ENCODE measurements around the gene ZCCHC14. TPM values are rescaled to one million over a fixed set of nuclear protein-coding genes. Genes with fewer than 3 reads are reported as not detected.

The ZCCHC14 gene
- total RNA-seq, 2 donors from 2014 or later = 18.9 to 54.4 TPM

GRCh38 chr16:87468550-87468949 lies 24.3 kb downstream of the ZCCHC14 start:
- no peaks in the 10 kb centered on the region for H3K36me3 ChIP-seq (replicated peaks in 1 of 2; ENCODE audit: insufficient read depth in 1 of 2, low read depth in 2 of 2)

GRCh38 chr16:87466975-87467501 lies 25.8 kb downstream of the ZCCHC14 start:
- DNase-seq (no peak), ATAC-seq (no peak)
- Histone ChIP-seq H3K4me3 (no peak overlapping the region), H3K27ac (peak overlapping the region in 2 of 4 donors; percentile 27 to 91), H3K4me1 (peaks cover 47% of the 10 kb centered on the region), H3K9me3 (no peaks in the 10 kb centered on the region), H3K36me3 (replicated peaks in 1 of 2; ENCODE audit: insufficient read depth in 1 of 2, low read depth in 2 of 2) (no peaks in the 10 kb centered on the region), H3K27me3 (no peaks in the 10 kb centered on the region)
- intact Hi-C loops (cut with DNase I) = no loop called here
- TF ChIP-seq CTCF (IDR thresholded peaks at IDR 0.05) (no peak), POLR2A (IDR thresholded peaks at IDR 0.05) (no peak)
- 81 to 88% methylated on average over 8 of the region's 8 CpGs for WGBS, 2 donors

More at GRCh38 chr16:87468550-87468949, 24.3 kb downstream of the ZCCHC14 start:
- H3K27me3 ChIP-seq = no peaks in the 10 kb centered on the region
- no peak for ATAC-seq
- peaks cover 44% of the 10 kb centered on the region for H3K4me1 ChIP-seq
- intact Hi-C loops (cut with DNase I) = no loop called here
- DNase-seq = no peak
- H3K9me3 ChIP-seq = no peaks in the 10 kb centered on the region
- no peak overlapping the region for H3K4me3 ChIP-seq
- WGBS, 2 donors = 78 to 80% methylated on average over 8 of the region's 8 CpGs
- TF ChIP-seq CTCF (IDR thresholded peaks at IDR 0.05) = no peak
- TF ChIP-seq POLR2A (IDR thresholded peaks at IDR 0.05) = no peak
- no peak overlapping the region for H3K27ac ChIP-seq

GRCh38 chr16:87465879-87466278 lies 26.9 kb downstream of the ZCCHC14 start:
- TF ChIP-seq CTCF (IDR thresholded peaks at IDR 0.05) = no peak
- TF ChIP-seq POLR2A (IDR thresholded peaks at IDR 0.05) = no peak
- Histone ChIP-seq H3K4me1 (peaks cover 52% of the 10 kb centered on the region), H3K4me3 (no peak overlapping the region), H3K9me3 (no peaks in the 10 kb centered on the region), H3K27me3 (no peaks in the 10 kb centered on the region), H3K36me3 (replicated peaks in 1 of 2; ENCODE audit: insufficient read depth in 1 of 2, low read depth in 2 of 2) (no peaks in the 10 kb centered on the region), H3K27ac (peak overlapping the region in 3 of 4 donors; percentile 90 to 93 (median 91))
- ATAC-seq = no peak
- intact Hi-C loops (cut with DNase I) = no loop called here
- no peak for DNase-seq
- 82 to 87% methylated on average over 15 of the region's 15 CpGs for WGBS, 2 donors

- no peaks in the 10 kb centered on the region for H3K9me3 ChIP-seq
- no peaks in the 10 kb centered on the region for H3K27me3 ChIP-seq
- H3K4me3 ChIP-seq = no peak overlapping the region
- peaks cover 52% of the 10 kb centered on the region for H3K4me1 ChIP-seq
- no peaks in the 10 kb centered on the region for H3K36me3 ChIP-seq (replicated peaks in 1 of 2; ENCODE audit: insufficient read depth in 1 of 2, low read depth in 2 of 2)
- peak; percentile 82 to 94 (median 93) for DNase-seq
- WGBS, 2 donors = 3 to 11% methylated on average over 8 of the region's 8 CpGs
- intact Hi-C loops (cut with DNase I) = no loop called here
- H3K27ac ChIP-seq = peak overlapping the region; percentile 87 to 93 (median 90)
- ATAC-seq = peak; percentile 79
- TF ChIP-seq POLR2A (IDR thresholded peaks at IDR 0.05) = peak in 2 of 3 donors; percentile 31 to 54
- TF ChIP-seq CTCF (IDR thresholded peaks at IDR 0.05) = no peak
These were observed 27.5 kb downstream of the ZCCHC14 start for GRCh38 chr16:87465306-87465705.

- ATAC-seq (peak; percentile 42), DNase-seq (peak; percentile 56 to 80 (median 70))
- peaks cover 52% of the 10 kb centered on the region for H3K4me1 ChIP-seq
- H3K36me3 ChIP-seq (replicated peaks in 1 of 2; ENCODE audit: insufficient read depth in 1 of 2, low read depth in 2 of 2) = no peaks in the 10 kb centered on the region
- peak overlapping the region; percentile 87 to 93 (median 90) for H3K27ac ChIP-seq
- TF ChIP-seq CTCF (IDR thresholded peaks at IDR 0.05) = no peak
- peak in 2 of 3 donors; percentile 41 to 43 for TF ChIP-seq POLR2A (IDR thresholded peaks at IDR 0.05)
- intact Hi-C loops (cut with DNase I) = no loop called here
- no peaks in the 10 kb centered on the region for H3K27me3 ChIP-seq
- WGBS, 2 donors = 13 to 20% methylated on average over 13 of the region's 13 CpGs
- H3K4me3 ChIP-seq = no peak overlapping the region
- H3K9me3 ChIP-seq = no peaks in the 10 kb centered on the region
These were observed 28.0 kb downstream of the ZCCHC14 start for GRCh38 chr16:87464691-87465300.
